ENCODE data around the gene DYRK1B.

GRCh38 chr19:39814595-39814994 is 19.4 kb downstream of the DYRK1B start:
- TF ChIP-seq CTCF (conservative IDR thresholded peaks at IDR 0.05; ENCODE audit: low read length) = no peak
- no peak for TF ChIP-seq EZH2phosphoT487 (IDR thresholded peaks at IDR 0.05; ENCODE audit: borderline replicate concordance, low read depth, low read length)

Measured in OCI-LY7 (cell line).